Activated CD4-positive, alpha-beta memory T cell treated with anti-CD3 and anti-CD28 coated beads, Interleukin-2, amount 10 ng/mL, durations not matched to agents 7 days and 5 days (primary cell): ENCODE results near the gene LRP8. TPM values are rescaled to one million over a fixed set of nuclear protein-coding genes. Genes with fewer than 3 reads are reported as not detected.
A peak's percentile ranks its signal among the peaks of the same experiment; 100 is the strongest.

Experiments used
- CTCF ChIA-PET: fragments of 350-600 bp; sonication (Branson Sonifier 250); formaldehyde crosslinking; loops from one replicate; lab custom pipeline; 2021; ENCODE audit warnings: antibody characterized with exemption, inconsistent platforms; lab: Charles Lee
- POLR2A ChIA-PET: fragments of 350-600 bp; sonication (Branson Sonifier 250); formaldehyde crosslinking; loops from one replicate; lab custom pipeline; 2021; ENCODE audit warnings: antibody characterized with exemption; lab: Charles Lee
- DNase-seq: peaks from one replicate; pipeline ENCODE4 v3.0.0-alpha.2; 2020
- H3K27ac Mint-ChIP-seq: one replicate; pipeline ENCODE4 v1.8.0; 2021; ENCODE audit warnings: mild to moderate bottlenecking, mixed read lengths
- H3K27me3 Mint-ChIP-seq: one replicate; pipeline ENCODE4 v1.8.0; 2021; ENCODE audit warnings: mixed read lengths
- H3K36me3 Mint-ChIP-seq: one replicate; pipeline ENCODE4 v1.8.0; 2021; ENCODE audit warnings: low read depth, mixed read lengths
- H3K4me1 Mint-ChIP-seq: one replicate; pipeline ENCODE4 v1.8.0; 2021; ENCODE audit warnings: mixed read lengths
- H3K4me3 Mint-ChIP-seq: one replicate; pipeline ENCODE4 v1.8.0; 2021; ENCODE audit warnings: mild to moderate bottlenecking, mixed read lengths
- H3K9me3 Mint-ChIP-seq: one replicate; pipeline ENCODE4 v1.8.0; 2021; ENCODE audit warnings: mixed read lengths
- total RNA-seq, 2 experiments: library from RNA; stranded (reverse); gene quantifications; one replicate each; pipeline ENCODE4 v1.2.3, GENCODE V29; 2021

LRP8 gene
- total RNA-seq, 2 experiments from 2014 or later = 51.5 to 52.7 TPM

DNA sequence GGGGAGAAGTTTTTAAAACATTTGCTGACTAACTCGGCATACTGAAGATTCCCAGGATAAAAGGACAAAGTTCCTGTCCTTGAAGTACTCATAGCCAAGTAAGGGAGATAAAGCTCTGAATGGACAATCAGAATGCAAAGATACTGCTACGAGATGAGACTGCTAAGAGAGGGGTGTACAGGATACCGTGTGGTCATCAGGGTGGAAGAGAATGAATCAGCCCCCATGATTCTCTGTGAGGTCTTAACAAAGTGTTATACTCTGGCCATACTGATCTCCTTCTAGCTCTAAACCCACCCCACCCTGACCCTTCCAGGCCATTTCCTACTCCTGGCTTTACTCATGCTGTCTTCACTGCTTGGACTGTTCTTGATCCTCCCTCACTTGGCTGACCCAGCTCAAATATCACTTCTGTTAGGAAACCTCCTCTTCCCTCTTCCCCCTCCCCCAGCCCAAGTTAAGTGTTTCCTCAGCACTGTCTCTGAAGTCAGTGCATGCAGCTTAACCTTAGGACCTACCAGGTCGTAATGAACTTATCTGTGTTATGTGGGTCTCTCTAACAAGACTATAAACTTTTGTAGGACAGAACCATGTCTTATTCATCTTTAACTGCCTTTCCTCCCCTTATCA is 73.7 kb downstream of the LRP8 start:
- POLR2A ChIA-PET = interaction anchor here (0.6 kb wide), 1 partner anchor 324 kb away, joined by 4 read pairs; no protein-coding TSS in a partner anchor
- CTCF ChIA-PET = interaction anchor here (1.2 to 1.7 kb wide), 2 partner anchors 24 to 139 kb away, joined by 5 to 6 read pairs; no protein-coding TSS in a partner anchor
- no peak overlapping the region for H3K4me3 Mint-ChIP-seq

DNA sequence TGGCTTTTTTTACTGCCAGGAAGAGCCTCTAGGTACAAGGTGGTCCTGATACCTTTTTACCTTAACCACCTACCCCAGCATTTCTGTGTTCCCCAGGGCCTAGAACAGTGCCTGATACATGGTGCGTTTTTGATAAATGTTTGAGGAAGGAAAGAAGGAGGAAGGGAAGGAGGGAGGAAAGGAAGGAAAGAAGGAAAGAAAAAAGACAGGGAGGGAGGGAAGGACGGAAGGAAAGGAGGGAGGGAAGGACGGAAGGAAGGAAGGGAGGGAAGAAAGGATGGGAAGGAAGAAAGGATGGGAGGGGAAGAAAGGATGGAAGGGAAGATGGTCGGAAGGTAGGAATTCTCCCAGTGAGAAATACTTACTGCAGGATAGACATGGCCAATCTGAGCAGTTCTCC is 77.5 kb downstream of the LRP8 start:
- H3K4me3 Mint-ChIP-seq = no peak overlapping the region
- H3K9me3 Mint-ChIP-seq = no peaks in the 10 kb centered on the region
- no peaks in the 10 kb centered on the region for H3K4me1 Mint-ChIP-seq
- H3K27me3 Mint-ChIP-seq = no peaks in the 10 kb centered on the region
- ChIA-PET POLR2A (no interaction called here), CTCF (no interaction called here)
- H3K27ac Mint-ChIP-seq = no peak overlapping the region
- H3K36me3 Mint-ChIP-seq = peaks cover 60% of the 10 kb centered on the region
- DNase-seq = no peak

More for the DNA sequence above, 73.7 kb downstream of the LRP8 start:
- Mint-ChIP-seq H3K4me1 (no peaks in the 10 kb centered on the region), H3K36me3 (peaks cover 70% of the 10 kb centered on the region), H3K27ac (no peak overlapping the region), H3K27me3 (no peaks in the 10 kb centered on the region), H3K9me3 (no peaks in the 10 kb centered on the region)
- DNase-seq = no peak

DNA sequence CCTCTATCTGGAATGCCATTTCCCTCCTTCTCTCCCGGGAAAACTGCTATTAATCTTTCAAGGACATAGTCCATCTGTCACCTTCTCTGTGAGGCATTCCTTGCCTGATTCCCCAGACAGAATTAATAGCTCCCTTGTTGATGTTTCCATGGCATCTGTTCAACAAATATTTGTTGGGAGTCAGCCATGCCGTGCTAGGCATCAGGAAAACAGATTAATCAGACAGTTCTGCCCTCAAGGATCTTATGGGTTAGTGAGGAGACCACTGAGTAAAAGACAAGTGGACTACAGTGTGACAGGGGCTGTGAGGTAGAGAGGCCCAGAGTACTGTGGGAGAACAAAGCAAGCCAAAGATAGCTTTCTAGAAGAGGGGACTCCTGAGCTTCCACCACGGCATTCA is 78.2 kb downstream of the LRP8 start:
- Mint-ChIP-seq H3K36me3 (peaks cover 60% of the 10 kb centered on the region), H3K9me3 (no peaks in the 10 kb centered on the region), H3K4me1 (no peaks in the 10 kb centered on the region), H3K4me3 (no peak overlapping the region), H3K27me3 (no peaks in the 10 kb centered on the region), H3K27ac (no peak overlapping the region)
- POLR2A ChIA-PET = no interaction called here
- no peak for DNase-seq
- CTCF ChIA-PET = no interaction called here

DNA sequence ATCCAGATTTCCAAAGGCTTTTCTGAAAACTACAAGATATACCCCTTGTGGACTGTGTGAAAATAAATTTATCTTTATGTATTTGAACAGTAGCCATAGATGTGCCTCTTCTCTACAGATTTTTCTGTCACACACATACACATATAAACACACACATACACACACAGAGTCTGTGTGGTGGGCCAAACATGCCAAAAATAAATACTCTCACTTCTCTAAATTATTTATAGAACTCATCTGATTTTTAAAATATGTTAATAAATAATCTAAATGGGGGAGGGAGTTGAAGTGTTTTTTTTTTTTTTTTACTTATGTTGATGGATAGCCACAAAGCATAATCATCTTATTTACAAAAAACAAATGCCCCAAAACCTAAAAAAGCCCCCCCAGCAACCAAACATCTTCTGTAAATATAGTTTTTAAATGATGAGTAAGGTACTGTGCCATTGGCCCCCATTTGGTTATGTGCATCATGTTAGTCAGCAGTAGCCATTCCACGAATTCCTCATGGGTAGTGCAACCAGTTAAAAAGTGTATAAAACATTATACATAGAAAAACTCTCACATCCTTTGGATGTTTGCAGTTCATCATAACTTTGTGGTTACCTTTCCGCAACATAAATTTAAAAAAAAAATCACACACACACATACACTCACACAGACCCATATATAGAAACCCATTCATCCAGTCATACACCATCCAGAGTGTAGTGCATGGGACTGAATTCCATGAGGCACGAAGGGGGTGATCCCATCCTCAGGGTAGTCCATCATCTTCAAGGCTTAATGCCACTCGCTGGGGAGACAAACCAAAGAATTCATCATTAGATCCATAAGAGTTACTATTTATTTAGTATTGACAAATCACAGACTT is 81.4 kb downstream of the LRP8 start:
- Mint-ChIP-seq H3K4me3 (no peak overlapping the region), H3K27me3 (no peaks in the 10 kb centered on the region), H3K4me1 (no peaks in the 10 kb centered on the region), H3K9me3 (no peaks in the 10 kb centered on the region), H3K27ac (no peak overlapping the region), H3K36me3 (peaks cover 52% of the 10 kb centered on the region)
- POLR2A ChIA-PET = no interaction called here
- DNase-seq = no peak
- CTCF ChIA-PET = interaction anchor here (0.8 kb wide), 1 partner anchor 147 kb away, joined by 3 read pairs; no protein-coding TSS in a partner anchor

DNA sequence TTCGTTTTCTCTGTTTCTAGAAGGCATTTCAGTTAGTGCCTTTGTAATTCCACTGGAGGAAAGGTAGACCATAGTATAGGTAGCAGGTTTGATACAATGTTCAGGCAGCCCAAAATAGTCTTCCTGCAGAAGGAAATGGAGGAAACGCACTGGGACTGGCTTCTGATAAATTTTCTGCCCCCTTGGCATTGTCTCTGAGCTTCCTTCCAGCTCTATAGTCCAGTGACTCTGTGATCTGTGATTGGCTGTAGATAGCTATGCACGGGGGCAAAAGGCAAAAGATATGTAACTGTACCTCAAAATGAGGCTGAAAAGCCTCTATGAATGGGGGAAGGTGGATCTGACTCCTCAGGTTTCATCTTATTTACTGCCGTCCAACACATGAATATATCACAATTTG is 83.7 kb downstream of the LRP8 start:
- CTCF ChIA-PET = no interaction called here
- peaks cover 2% of the 10 kb centered on the region for H3K4me1 Mint-ChIP-seq
- no peak overlapping the region for H3K27ac Mint-ChIP-seq

DNA sequence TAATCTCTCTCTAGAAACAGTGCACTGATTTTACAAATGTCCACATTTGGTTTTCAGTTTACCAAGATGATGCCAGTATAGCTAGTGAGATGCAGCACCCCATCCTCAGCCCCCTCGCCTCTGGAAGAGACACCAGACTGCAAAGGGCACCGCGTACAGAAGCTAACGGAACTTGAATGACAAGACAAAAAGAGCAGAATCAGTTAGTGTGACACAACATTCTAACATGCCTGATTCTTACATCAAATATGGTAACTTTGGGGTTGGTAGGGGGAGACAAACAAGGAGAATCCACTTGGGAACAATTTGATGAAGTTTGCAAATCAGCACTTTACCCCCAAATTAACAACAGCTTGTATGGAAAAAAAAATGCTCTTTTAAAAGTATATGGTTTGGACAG is 85.5 kb downstream of the LRP8 start:
- Mint-ChIP-seq H3K4me3 (no peak overlapping the region), H3K4me1 (peaks cover 17% of the 10 kb centered on the region), H3K27ac (no peak overlapping the region), H3K36me3 (peaks cover 28% of the 10 kb centered on the region), H3K27me3 (no peaks in the 10 kb centered on the region), H3K9me3 (no peaks in the 10 kb centered on the region)
- no peak for DNase-seq
- ChIA-PET POLR2A (no interaction called here), CTCF (no interaction called here)

More for the DNA sequence above, 83.7 kb downstream of the LRP8 start:
- Mint-ChIP-seq H3K27me3 (no peaks in the 10 kb centered on the region), H3K4me3 (no peak overlapping the region), H3K36me3 (peaks cover 30% of the 10 kb centered on the region), H3K9me3 (no peaks in the 10 kb centered on the region)
- POLR2A ChIA-PET = no interaction called here
- no peak for DNase-seq

DNA sequence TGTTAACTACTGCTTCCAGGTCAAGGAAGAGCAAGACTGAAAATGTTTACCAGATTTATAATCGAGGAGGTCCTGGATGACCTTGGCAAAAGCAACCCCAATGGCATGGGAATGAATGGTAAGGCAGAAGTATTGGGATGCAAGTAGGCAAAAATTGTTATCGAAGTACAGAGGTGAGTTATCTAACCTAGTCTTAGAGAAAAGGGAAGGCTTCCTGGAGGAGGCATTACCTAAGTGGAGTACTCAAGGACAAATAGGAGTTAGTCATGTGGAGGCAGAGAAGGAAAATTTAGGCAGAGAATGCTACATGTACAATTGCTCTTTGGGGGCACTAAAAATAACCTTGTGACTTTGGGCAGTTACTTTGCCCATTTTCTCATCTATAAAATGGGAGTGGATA is 86.0 kb downstream of the LRP8 start:
- H3K9me3 Mint-ChIP-seq = no peaks in the 10 kb centered on the region
- H3K27ac Mint-ChIP-seq = no peak overlapping the region
- ChIA-PET POLR2A (no interaction called here), CTCF (no interaction called here)
- DNase-seq = no peak
- no peak overlapping the region for H3K4me3 Mint-ChIP-seq
- H3K36me3 Mint-ChIP-seq = peaks cover 24% of the 10 kb centered on the region
- peaks cover 20% of the 10 kb centered on the region for H3K4me1 Mint-ChIP-seq
- no peaks in the 10 kb centered on the region for H3K27me3 Mint-ChIP-seq

DNA sequence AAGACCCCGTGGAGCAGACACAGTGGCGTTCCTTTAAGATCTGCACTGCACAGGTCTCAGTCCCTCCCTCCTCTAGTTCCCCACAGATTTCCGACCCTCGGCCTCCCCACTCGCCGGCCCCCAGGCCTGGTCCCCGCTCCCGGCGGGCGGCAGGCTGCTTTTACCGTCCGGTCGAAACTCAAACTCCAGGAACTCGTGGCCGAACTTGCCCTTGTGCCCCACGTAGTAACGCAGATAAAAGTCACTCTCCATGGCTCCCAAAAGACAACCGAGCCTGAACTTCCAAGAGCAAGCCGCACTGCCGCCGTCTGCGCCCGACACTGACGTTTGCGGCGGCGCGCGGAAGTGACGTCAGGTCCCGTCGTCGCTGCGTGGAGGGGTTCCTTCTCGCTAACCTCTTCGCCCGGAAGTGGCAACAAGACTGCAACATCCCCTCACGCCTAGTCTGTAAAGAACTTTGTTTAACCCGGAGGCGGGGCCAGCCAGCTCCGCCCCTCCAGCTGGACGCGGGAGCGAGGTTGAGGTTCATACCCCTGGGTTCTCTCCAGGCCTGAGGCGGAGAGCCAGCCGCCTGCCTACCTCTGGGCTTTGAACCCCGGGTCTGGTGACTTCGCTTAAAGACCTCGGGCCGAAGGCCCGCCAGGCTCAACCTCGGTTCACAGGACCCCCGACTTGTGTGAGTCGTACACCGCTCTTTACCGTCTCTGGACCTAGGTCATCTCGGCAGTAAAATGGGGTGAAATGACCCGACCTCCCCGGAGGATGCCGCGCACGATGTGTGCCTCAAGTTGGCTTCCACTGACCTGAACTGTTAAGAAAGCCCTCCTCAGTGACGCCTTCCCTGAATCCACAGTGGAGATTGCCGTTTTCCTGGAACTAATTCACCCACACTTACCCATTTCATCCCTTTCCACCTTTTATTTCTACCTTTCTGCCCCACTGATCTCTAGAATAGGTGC is 89.4 kb downstream of the LRP8 start, which contains the start of gene MAGOH:
MAGOH (minus strand) TSS at position 322 of the 959 bp plus-strand sequence; CDS start at position 252, 70 bp downstream.
- no peaks in the 10 kb centered on the region for H3K9me3 Mint-ChIP-seq

DNA sequence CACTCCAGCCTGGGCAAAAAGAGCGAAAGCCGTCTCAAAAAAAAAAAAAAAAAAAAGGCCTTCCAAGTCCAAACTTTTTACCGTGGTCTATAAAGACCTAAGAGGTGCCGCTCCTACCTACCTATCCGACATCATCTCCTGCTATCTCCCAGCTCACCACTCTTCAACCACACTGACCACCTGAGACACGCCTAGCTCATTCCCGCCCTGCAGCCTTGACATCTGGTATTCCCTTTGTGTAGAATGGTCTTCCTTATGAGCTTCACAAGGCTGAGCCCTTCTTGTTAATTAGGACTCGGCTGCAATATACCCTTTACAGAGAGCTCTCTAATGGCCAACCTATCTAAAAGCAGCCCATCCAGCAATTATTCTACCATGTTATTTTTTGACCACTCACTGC is 90.2 kb downstream of the LRP8 start:
- ChIA-PET POLR2A (interaction anchor here (1.0 to 5.6 kb wide), 3 partner anchors 10 to 39 kb away, joined by 3 to 38 read pairs (median 4); partner anchors contain the start of gene CZIB), CTCF (interaction anchor here (0.7 to 1.3 kb wide), 3 partner anchors 51 to 159 kb away, joined by 3 read pairs; no protein-coding TSS in a partner anchor)
- no peak for DNase-seq
- Mint-ChIP-seq H3K9me3 (no peaks in the 10 kb centered on the region), H3K27me3 (no peaks in the 10 kb centered on the region), H3K4me3 (peak overlapping the region; percentile 94), H3K27ac (peak overlapping the region; percentile 92), H3K4me1 (peaks cover 32% of the 10 kb centered on the region), H3K36me3 (peaks cover 42% of the 10 kb centered on the region)

More for the DNA sequence above, 89.4 kb downstream of the LRP8 start, which contains the start of gene MAGOH:
- Mint-ChIP-seq H3K4me3 (peak within 1 kb of the TSS; percentile 94), H3K27me3 (no peaks in the 10 kb centered on the region), H3K27ac (peak within 1 kb of the TSS; percentile 92), H3K4me1 (peaks cover 32% of the 10 kb centered on the region), H3K36me3 (peaks cover 35% of the 10 kb centered on the region)
- POLR2A ChIA-PET = interaction anchor here (1.0 to 5.6 kb wide), 3 partner anchors 10 to 39 kb away, joined by 3 to 38 read pairs (median 4); partner anchors contain the start of gene CZIB
- DNase-seq = peak; percentile 96
- CTCF ChIA-PET = interaction anchor here (1.3 kb wide), 1 partner anchor 56 kb away, joined by 3 read pairs; no protein-coding TSS in a partner anchor

DNA sequence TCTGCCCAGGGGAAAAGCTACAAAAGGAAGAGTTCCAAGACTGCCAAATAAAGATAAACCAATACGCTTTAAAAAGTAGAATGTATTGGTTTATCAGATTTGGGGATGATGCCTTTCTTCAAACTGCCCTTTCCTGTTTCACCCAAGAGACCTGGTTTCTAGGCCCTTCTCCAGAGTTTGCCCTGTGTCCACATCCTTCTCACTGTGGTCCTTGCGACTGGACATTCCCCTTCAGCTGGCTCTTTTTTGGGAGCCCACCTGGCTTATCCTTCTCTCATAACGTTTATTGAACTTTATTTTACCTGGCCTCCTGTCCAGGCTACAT is 106.9 kb downstream of the LRP8 start:
- POLR2A ChIA-PET = interaction anchor here (1.3 to 4.0 kb wide), 5 partner anchors 12 to 106 kb away, joined by 6 to 38 read pairs (median 13); partner anchors contain the start of genes CPT2 and MAGOH
- Mint-ChIP-seq H3K27ac (peak overlapping the region; percentile 92), H3K9me3 (no peaks in the 10 kb centered on the region), H3K27me3 (no peaks in the 10 kb centered on the region), H3K4me1 (peaks cover 29% of the 10 kb centered on the region), H3K4me3 (peak overlapping the region; percentile 89), H3K36me3 (peaks cover 11% of the 10 kb centered on the region)
- no peak for DNase-seq
- CTCF ChIA-PET = interaction anchor here (1.0 kb wide), 1 partner anchor 22 kb away, joined by 3 read pairs; no protein-coding TSS in a partner anchor

DNA sequence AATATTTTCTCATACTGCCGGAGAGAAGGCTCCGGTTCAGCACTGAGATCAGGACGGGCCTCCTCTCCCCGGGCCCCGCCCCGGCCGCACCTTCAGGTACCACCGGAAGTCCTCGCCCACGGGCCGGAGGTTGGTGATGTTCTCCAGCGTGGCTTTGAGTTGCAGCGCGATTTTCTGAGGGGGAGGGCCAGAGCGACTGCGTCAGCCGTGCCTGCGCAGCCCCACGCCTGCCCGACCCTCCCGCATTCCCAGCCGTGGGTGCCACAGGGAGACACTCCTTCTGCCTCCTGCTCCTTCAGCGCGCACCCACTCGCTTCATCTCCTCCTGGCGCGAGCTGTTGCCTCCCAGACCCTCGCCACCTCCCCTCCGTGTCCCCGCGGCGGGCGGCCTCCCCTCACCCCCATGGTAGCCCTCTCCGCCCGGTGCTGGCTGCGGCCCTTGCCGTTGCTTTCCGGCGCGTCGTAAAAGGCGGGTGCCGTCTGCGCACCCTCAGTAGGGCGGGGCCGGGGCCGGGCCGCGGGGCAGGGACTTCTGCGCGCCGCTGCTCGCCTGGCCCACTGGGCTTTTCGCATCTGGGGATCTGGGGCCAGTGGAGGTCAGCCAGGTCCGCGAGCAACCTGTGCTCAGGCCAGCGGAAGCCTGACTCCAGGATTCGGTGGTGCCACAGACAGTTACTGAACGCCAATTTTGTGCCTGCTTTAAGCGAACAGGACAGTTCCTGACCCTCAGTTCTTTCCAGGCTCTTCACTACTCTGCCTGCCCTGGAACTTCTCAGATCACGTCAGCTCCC is 107.5 kb downstream of the LRP8 start, which contains the start of gene CZIB:
CZIB (minus strand) TSS at position 464 of the 791 bp plus-strand sequence; CDS start at position 405, 59 bp downstream.
- H3K4me3 Mint-ChIP-seq = peak within 1 kb of the TSS; percentile 89
- peak; percentile 94 for DNase-seq
- H3K27me3 Mint-ChIP-seq = no peaks in the 10 kb centered on the region
- peaks cover 11% of the 10 kb centered on the region for H3K36me3 Mint-ChIP-seq
- no peaks in the 10 kb centered on the region for H3K9me3 Mint-ChIP-seq
- H3K27ac Mint-ChIP-seq = peak within 1 kb of the TSS; percentile 92
- POLR2A ChIA-PET = interaction anchor here (1.0 to 4.0 kb wide), 7 partner anchors 9 to 106 kb away, joined by 3 to 38 read pairs (median 11); partner anchors contain the start of genes CPT2 and MAGOH
- CTCF ChIA-PET = interaction anchor here (1.0 to 1.5 kb wide), 3 partner anchors 21 to 40 kb away, joined by 3 to 4 read pairs (median 3); no protein-coding TSS in a partner anchor
- peaks cover 29% of the 10 kb centered on the region for H3K4me1 Mint-ChIP-seq
